ENCODE data around the gene TNIK. TPM values are rescaled to one million over a fixed set of nuclear protein-coding genes. Genes with fewer than 3 reads are reported as not detected.

The TNIK gene
- total and polyA plus RNA-seq, 10 of the 15 experiments (the other 5 are each of a cell fraction or from before 2014, with no cell fraction given): 13.9 to 74.3 (median 48.2) TPM

DNA sequence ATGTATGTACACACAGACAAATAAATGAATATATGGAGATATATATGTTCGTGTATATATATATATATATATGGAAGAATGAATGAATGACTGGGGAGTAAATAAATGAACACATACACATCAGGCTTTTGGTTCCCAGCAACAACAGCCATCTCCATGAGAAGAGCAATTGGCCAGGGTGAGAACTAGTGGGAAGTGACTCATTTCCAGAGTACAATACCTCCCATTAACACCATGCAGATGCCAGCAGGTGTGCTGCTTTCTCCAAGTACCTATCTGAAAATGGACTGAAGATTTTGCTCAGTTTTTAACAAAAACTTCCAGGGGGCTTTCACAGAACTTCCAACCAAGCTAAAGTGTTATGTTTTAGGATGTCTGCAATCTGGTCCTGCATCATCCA is 253.9 kb downstream of the TNIK start (continued):
- TF ChIP-seq ETV6 (conservative IDR thresholded peaks at IDR 0.05 in 1 of 2, IDR thresholded peaks at IDR 0.05 in 1 of 2; ENCODE audit: borderline replicate concordance in 1 of 2, low read depth in 1 of 2) (peak in 1 of 2 experiments; percentile 67; a peak in 2 of 4 replicates), RELA (IDR thresholded peaks at IDR 0.05; ENCODE audit: borderline replicate concordance, partially characterized antibody) (no peak), RBBP5 (conservative IDR thresholded peaks at IDR 0.05) (no peak), JUNB (IDR thresholded peaks at IDR 0.05) (peak; percentile 90), SRF (IDR thresholded peaks at IDR 0.05; ENCODE audit: low read depth in 2 of 2, low read length in 2 of 2) (no peak), NFIC (IDR thresholded peaks at IDR 0.05; ENCODE audit: low read depth, low read length) (peak; percentile 71), DPF2 (IDR thresholded peaks at IDR 0.05) (0 out of 2 replicates have a peak, but pooled peaks have one; percentile 20), HDAC6 (IDR thresholded peaks at IDR 0.05; ENCODE audit: unreplicated experiment) (no peak), SMC3 (IDR thresholded peaks at IDR 0.05; ENCODE audit: borderline replicate concordance, low read length) (no peak), NBN (IDR thresholded peaks at IDR 0.05) (no peak), GABPA (IDR thresholded peaks at IDR 0.05; ENCODE audit: low read depth) (no peak), POLR2AphosphoS5 (IDR thresholded peaks at IDR 0.05; ENCODE audit: low read length) (no peak), CEBPB (IDR thresholded peaks at IDR 0.05; ENCODE audit: borderline replicate concordance in 1 of 2, low read depth in 2 of 2, low read length in 2 of 2) (0 out of 4 replicates have a peak, but pooled peaks of 1 of the 2 experiments have one; percentile 41), EGR1 (IDR thresholded peaks at IDR 0.05; ENCODE audit: borderline replicate concordance in 1 of 2, low read depth in 2 of 2, low read length in 2 of 2) (no peak), ZNF24 (IDR thresholded peaks at IDR 0.05) (peak; percentile 88), PML (IDR thresholded peaks at IDR 0.05; ENCODE audit: low read length) (peak; percentile 34; the same call in 1 of the 2 replicates), EED (IDR thresholded peaks at IDR 0.05; ENCODE audit: low read depth) (peak; percentile 43; the same call in 1 of the 2 replicates), ZNF217 (IDR thresholded peaks at IDR 0.05) (no peak), CBFB (IDR thresholded peaks at IDR 0.05; ENCODE audit: low read depth) (no peak), PAX5 (IDR thresholded peaks at IDR 0.05; ENCODE audit: borderline replicate concordance, low read depth, low read length) (no peak), SMAD1 (IDR thresholded peaks at IDR 0.05; ENCODE audit: low read depth, partially characterized antibody) (no peak), MYB (IDR thresholded peaks at IDR 0.05; ENCODE audit: borderline replicate concordance, low read depth, low read length) (no peak)
- TF ChIP-seq, protein P1, sequence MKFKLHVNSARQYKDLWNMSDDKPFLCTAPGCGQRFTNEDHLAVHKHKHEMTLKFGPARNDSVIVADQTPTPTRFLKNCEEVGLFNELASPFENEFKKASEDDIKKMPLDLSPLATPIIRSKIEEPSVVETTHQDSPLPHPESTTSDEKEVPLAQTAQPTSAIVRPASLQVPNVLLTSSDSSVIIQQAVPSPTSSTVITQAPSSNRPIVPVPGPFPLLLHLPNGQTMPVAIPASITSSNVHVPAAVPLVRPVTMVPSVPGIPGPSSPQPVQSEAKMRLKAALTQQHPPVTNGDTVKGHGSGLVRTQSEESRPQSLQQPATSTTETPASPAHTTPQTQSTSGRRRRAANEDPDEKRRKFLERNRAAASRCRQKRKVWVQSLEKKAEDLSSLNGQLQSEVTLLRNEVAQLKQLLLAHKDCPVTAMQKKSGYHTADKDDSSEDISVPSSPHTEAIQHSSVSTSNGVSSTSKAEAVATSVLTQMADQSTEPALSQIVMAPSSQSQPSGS (IDR thresholded peaks at IDR 0.05; ENCODE audit: low read length): peak; percentile 67; the same call in 1 of the 2 replicates
- TF ChIP-seq, protein P2, sequence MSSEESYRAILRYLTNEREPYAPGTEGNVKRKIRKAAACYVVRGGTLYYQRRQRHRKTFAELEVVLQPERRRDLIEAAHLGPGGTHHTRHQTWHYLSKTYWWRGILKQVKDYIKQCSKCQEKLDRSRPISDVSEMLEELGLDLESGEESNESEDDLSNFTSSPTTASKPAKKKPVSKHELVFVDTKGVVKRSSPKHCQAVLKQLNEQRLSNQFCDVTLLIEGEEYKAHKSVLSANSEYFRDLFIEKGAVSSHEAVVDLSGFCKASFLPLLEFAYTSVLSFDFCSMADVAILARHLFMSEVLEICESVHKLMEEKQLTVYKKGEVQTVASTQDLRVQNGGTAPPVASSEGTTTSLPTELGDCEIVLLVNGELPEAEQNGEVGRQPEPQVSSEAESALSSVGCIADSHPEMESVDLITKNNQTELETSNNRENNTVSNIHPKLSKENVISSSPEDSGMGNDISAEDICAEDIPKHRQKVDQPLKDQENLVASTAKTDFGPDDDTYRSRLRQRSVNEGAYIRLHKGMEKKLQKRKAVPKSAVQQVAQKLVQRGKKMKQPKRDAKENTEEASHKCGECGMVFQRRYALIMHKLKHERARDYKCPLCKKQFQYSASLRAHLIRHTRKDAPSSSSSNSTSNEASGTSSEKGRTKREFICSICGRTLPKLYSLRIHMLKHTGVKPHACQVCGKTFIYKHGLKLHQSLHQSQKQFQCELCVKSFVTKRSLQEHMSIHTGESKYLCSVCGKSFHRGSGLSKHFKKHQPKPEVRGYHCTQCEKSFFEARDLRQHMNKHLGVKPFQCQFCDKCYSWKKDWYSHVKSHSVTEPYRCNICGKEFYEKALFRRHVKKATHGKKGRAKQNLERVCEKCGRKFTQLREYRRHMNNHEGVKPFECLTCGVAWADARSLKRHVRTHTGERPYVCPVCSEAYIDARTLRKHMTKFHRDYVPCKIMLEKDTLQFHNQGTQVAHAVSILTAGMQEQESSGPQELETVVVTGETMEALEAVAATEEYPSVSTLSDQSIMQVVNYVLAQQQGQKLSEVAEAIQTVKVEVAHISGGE (CRISPR knock-in tag; IDR thresholded peaks at IDR 0.05): no peak

Measured in GM12878 (cell line).